ENCODE results near the gene TMX3. TPM values are rescaled to one million over a fixed set of nuclear protein-coding genes. Genes with fewer than 3 reads are reported as not detected.

Gene TMX3
- total and polyA plus RNA-seq, 2 donors (not counting 1 experiment from before 2014, with no cell fraction given) = 19.0 to 73.5 TPM

- no peak for ATAC-seq (ENCODE audit: low read depth)
- intact Hi-C loops (cut with micrococcal nuclease) = no loop called here
- H3K4me1 ChIP-seq (ENCODE audit: control insufficient read depth in 2 of 2, insufficient read depth in 2 of 2, low read length in 2 of 2) = no peaks in the 10 kb centered on the region
- no peak overlapping the region for H3K4me2 ChIP-seq (replicated peaks; ENCODE audit: low read depth, low read length, poor library complexity, severe bottlenecking)
- H3K27me3 ChIP-seq (replicated peaks in 1 of 4; ENCODE audit: control extremely low read depth in 1 of 4, control insufficient read depth in 3 of 4, insufficient read depth in 4 of 4, low read length in 3 of 4) = no peaks in the 10 kb centered on the region
- H3K9me3 Mint-ChIP-seq (ENCODE audit: insufficient read depth) = no peaks in the 10 kb centered on the region
- TF ChIP-seq CTCF (IDR thresholded peaks at IDR 0.05) (no peak), EZH2 (IDR thresholded peaks at IDR 0.05; ENCODE audit: borderline replicate concordance, insufficient read depth, low read depth, low read length, poor library complexity, severe bottlenecking) (no peak)
- no peak for DNase-seq
- WGBS (ENCODE audit: insufficient coverage) = no CpG with 5 or more reads among the region's 1 CpG
- H3K79me2 ChIP-seq (ENCODE audit: control insufficient read depth, insufficient read depth, low read length) = no peaks in the 10 kb centered on the region
- H3K36me3 ChIP-seq (replicated peaks in 1 of 2; ENCODE audit: control extremely low read depth in 1 of 2, control insufficient read depth in 1 of 2, extremely low read depth in 1 of 2, insufficient read depth in 2 of 2, low read length in 1 of 2) = no peaks in the 10 kb centered on the region
- no peaks in the 10 kb centered on the region for H3K4me1 Mint-ChIP-seq
- no peak overlapping the region for H3K27ac Mint-ChIP-seq
- no peaks in the 10 kb centered on the region for H3K27me3 Mint-ChIP-seq
- H4K20me1 ChIP-seq (ENCODE audit: control insufficient read depth, insufficient read depth, low read length, poor library complexity, severe bottlenecking) = no peaks in the 10 kb centered on the region
- H3K27ac ChIP-seq (ENCODE audit: low read length in 2 of 2) = no peak overlapping the region
- CTCF ChIA-PET = no interaction called here
- no peak overlapping the region for H3K9ac ChIP-seq (ENCODE audit: low read length)
- no peaks in the 10 kb centered on the region for H3K9me3 ChIP-seq (ENCODE audit: control extremely low read depth in 1 of 3, control insufficient read depth in 2 of 3, insufficient read depth in 1 of 3, low read length in 2 of 3)
- H3K4me3 ChIP-seq (ENCODE audit: control extremely low read depth in 1 of 5, extremely low read depth in 1 of 5, insufficient read depth in 1 of 5, low read depth in 2 of 5, low read length in 4 of 5) = no peak overlapping the region
- no peak overlapping the region for H2AFZ ChIP-seq (ENCODE audit: insufficient read depth, low read depth, low read length, poor library complexity, severe bottlenecking)
- H3K4me3 Mint-ChIP-seq = no peak overlapping the region
- POLR2A ChIA-PET = no interaction called here
Measured at GRCh38 chr18:68739462-68739861, 24.6 kb upstream of the TMX3 start.

- CTCF ChIA-PET = no interaction called here
- no peak for ATAC-seq (ENCODE audit: low read depth)
- H3K27ac Mint-ChIP-seq = no peak overlapping the region
Measured at GRCh38 chr18:68738564-68738963, 23.7 kb upstream of the TMX3 start.

More at GRCh38 chr18:68738564-68738963, 23.7 kb upstream of the TMX3 start:
- 100% methylated on average over 2 of the region's 5 CpGs for WGBS (ENCODE audit: insufficient coverage)
- no peaks in the 10 kb centered on the region for H3K9me3 Mint-ChIP-seq (ENCODE audit: insufficient read depth)
- intact Hi-C loops (cut with micrococcal nuclease) = no loop called here
- DNase-seq = no peak
- Histone ChIP-seq H3K9ac (ENCODE audit: low read length) (no peak overlapping the region), H3K79me2 (ENCODE audit: control insufficient read depth, insufficient read depth, low read length) (no peaks in the 10 kb centered on the region), H3K4me2 (replicated peaks; ENCODE audit: low read depth, low read length, poor library complexity, severe bottlenecking) (no peak overlapping the region), H3K4me1 (ENCODE audit: control insufficient read depth in 2 of 2, insufficient read depth in 2 of 2, low read length in 2 of 2) (no peaks in the 10 kb centered on the region), H3K27ac (ENCODE audit: low read length in 2 of 2) (no peak overlapping the region), H4K20me1 (ENCODE audit: control insufficient read depth, insufficient read depth, low read length, poor library complexity, severe bottlenecking) (no peaks in the 10 kb centered on the region), H2AFZ (ENCODE audit: insufficient read depth, low read depth, low read length, poor library complexity, severe bottlenecking) (no peak overlapping the region), H3K27me3 (replicated peaks in 1 of 4; ENCODE audit: control extremely low read depth in 1 of 4, control insufficient read depth in 3 of 4, insufficient read depth in 4 of 4, low read length in 3 of 4) (no peaks in the 10 kb centered on the region), H3K36me3 (replicated peaks in 1 of 2; ENCODE audit: control extremely low read depth in 1 of 2, control insufficient read depth in 1 of 2, extremely low read depth in 1 of 2, insufficient read depth in 2 of 2, low read length in 1 of 2) (no peaks in the 10 kb centered on the region), H3K9me3 (ENCODE audit: control extremely low read depth in 1 of 3, control insufficient read depth in 2 of 3, insufficient read depth in 1 of 3, low read length in 2 of 3) (no peaks in the 10 kb centered on the region), H3K4me3 (ENCODE audit: control extremely low read depth in 1 of 5, extremely low read depth in 1 of 5, insufficient read depth in 1 of 5, low read depth in 2 of 5, low read length in 4 of 5) (no peak overlapping the region)
- H3K27me3 Mint-ChIP-seq = no peaks in the 10 kb centered on the region
- H3K4me1 Mint-ChIP-seq = no peaks in the 10 kb centered on the region
- POLR2A ChIA-PET = no interaction called here
- TF ChIP-seq EZH2 (IDR thresholded peaks at IDR 0.05; ENCODE audit: borderline replicate concordance, insufficient read depth, low read depth, low read length, poor library complexity, severe bottlenecking) (no peak), CTCF (IDR thresholded peaks at IDR 0.05) (no peak)
- H3K4me3 Mint-ChIP-seq = no peak overlapping the region

All from B cell (primary cell).